ENCODE measurements around the gene TMEM42.

The TMEM42 gene

DNA sequence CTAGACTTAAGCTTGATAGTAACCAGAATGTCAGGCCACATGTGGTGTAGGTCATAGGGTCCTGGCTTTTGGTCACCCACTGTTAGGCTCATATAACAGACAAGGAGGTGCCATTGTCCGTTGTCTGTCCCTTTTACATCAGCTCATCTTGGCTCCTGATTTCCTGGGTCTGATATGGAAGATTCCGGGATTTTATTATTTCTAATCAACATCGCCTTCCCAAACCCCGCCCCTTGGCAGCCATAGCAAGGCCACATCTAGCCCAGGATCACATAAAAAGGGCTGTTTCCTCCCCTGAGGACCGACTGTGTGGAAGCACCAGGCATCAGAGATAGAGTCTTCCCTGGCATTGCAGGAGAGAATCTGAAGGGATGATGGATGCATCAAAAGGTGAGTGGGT lies 12.6 kb downstream of the TMEM42 start, which contains the start of gene TGM4:
TSS of gene TGM4 (plus strand) at position 301 of the 400 bp plus-strand sequence. CDS start at position 372, 71 bp downstream.
- DNase-seq (ENCODE audit: low spot score): no peak
- FAIRE-seq: no peak

DNA sequence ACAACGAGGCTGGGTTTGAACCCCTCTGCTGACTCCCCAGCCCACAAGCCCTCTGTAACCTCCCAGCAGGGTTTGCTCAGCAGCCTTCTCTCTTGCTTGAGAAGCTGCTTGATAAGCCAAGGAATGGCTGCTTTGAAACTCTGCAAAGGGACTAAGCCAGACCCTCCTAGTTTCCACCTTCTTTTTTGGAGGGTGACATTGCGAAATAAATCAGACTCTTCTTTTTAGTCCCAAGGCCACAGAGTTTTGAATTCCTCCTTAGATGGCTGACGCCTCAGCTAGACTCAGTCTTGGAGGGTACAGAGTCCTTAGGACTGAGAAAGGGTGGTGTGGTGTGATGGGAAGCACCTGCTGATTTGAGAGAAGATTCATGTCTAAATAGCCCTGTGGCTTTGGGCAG lies 13.9 kb downstream of the TMEM42 start:
- DNase-seq (ENCODE audit: low spot score): no peak
- FAIRE-seq: no peak

DNA sequence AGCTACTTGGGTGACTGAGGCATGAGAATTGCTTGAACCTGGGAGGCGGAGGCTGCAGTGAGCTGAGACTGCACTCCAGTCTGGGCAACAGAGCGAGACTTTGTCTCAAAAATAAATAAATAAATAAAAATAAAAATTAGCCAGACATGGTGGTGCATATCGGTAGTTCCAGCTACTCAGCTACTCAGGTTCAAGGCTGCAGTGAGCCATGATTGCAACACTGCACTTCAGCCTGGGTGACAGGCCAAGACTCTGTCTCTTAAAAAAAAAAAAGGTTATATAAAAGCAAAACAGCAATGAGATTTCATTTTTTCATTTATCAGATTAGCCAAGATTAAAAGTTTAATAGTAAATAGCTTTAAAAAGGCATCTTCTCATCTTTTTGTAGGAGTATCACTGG lies 15.6 kb downstream of the TMEM42 start:
- FAIRE-seq: no peak
- no peak for DNase-seq (ENCODE audit: low spot score)

DNA sequence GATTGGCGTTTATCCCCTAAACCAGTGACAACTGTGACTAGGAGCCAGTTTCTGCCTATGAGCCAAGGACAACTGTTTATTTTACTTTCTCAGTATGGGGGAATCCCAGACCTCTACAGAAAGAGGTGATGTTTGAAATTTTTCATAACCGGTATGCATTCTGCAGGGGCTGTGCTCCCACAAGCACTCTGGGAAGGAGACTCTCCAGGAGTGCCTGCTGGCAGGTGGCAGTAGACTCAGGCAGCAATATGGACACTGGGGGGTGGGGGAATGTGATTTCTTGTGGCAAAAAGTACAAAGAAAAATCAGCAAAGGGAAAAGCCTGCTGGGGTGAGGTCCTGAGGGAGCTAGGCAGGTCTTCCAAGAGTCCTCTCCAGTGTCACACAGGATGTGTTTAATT lies 18.6 kb downstream of the TMEM42 start:
- FAIRE-seq (no peak), DNase-seq (ENCODE audit: low spot score) (no peak)

DNA sequence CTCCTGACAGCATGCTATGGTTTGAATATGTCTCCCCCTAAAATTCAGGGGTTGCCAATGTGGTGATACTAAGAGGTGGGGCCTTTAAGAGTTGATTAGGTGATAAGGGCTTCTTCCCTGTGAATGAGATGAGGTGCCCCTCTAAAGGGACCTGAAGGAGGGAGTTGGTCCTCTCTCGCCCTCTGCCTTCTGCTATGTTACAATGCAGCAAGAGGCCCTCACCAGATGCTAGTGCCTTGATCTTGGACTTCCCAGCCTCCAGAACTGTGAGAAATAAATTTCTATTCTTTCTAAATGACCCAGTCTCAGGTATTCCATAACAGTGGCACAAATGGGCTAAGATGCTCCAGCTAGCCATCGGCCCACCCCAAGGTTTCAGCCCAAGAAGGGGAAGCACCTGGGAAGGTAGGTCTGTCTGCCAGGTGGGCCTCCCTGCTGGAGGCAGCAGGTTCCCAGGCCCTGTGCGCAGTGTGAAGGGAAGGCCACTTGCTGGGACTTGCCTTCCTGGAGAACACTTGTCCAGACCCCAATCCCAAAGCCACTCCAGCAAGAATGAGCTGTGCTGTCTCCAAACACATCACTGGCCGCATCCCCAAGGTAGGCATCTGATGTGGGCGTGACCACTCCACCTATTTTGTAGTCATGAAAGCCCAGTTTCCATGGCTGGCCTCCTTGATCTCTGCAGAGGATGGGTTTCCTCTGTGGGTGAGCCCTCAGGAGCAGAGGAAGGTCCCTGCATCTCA lies 21.7 kb downstream of the TMEM42 start:
- FAIRE-seq (no peak), DNase-seq (ENCODE audit: low spot score) (no peak)

DNA sequence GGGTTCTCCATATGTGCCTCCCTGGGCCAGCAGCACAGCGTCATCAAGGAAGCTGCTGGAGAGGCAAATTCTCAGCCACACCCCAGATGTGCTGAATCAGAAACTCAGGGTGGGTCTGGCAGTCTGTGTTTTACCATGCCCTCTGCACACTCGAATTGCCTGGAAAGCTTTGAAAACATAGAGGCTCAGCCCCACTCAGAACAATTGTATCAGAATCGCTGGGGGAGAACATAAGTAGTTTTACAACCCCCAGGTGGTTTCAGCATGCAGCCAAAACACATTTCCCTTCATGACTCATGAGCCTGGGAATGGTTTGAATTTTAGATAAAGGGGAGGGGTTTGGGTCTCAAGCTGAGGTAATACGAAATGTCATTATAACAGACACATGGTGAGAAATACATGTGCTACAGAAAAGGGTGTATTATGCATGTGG lies 22.3 kb downstream of the TMEM42 start:
- FAIRE-seq: peak; percentile 96
- peak; percentile 92 for DNase-seq (ENCODE audit: low spot score)

DNA sequence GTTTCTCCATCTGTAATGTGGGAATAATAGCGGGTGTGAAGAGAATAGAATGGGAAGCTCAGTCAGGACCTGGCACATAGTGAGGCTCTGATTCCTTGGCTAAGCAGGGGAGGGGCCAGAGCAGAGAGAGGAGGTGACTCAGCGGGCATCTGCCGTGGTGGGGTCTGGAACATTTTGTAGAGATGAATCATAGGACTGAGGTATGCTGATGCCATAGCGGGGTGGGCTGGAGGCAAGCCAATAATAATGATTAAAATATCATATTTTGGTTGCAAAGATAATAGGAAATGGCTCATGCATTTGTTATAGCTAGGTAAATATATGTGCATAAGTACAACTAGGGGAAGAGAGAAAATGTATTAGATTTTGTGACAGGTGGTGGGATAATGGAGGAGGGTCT lies 23.9 kb downstream of the TMEM42 start:
- FAIRE-seq: peak; percentile 92
- peak; percentile 92 for DNase-seq (ENCODE audit: low spot score)

DNA sequence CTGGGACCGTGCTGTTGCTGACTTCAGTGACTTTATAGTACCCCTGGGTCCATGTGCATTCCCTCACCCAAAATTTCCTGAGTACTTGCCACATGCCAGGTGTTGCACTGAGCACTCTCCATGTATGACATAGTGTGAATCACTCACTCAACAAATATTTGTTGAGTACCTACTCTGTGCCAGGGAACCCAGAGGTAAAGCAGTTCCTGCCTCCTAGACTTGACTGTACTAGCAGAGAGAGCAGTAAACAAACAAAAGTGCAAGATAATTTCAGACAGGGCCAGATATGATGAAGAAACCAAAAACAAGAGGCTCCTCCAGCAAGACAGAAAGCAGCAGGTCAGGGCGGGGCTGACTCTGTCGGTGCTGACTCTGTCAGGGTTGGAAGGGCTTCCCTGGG lies 24.8 kb downstream of the TMEM42 start:
- FAIRE-seq (no peak), DNase-seq (ENCODE audit: low spot score) (peak; percentile 7)

DNA sequence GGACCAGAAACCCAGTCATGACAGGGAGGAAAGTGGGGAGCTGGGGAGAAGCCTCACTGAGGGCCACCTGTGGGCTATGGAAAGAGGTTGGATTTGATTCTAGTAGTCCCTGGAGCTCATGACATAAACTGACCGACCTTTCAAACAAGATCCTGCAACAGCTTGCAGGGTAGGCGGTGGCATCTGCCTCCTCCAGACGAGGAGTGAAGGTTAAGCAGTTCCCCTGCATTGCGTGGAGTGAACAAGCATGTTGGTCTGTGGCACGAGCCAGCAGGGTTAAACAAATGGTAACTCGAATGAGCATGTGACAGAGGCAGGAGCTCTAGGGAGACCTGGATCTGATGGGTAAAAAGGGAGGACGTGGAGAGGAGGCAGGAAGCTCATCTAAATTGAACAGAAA lies 25.4 kb downstream of the TMEM42 start:
- no peak for DNase-seq (ENCODE audit: low spot score)
- FAIRE-seq: no peak

DNA sequence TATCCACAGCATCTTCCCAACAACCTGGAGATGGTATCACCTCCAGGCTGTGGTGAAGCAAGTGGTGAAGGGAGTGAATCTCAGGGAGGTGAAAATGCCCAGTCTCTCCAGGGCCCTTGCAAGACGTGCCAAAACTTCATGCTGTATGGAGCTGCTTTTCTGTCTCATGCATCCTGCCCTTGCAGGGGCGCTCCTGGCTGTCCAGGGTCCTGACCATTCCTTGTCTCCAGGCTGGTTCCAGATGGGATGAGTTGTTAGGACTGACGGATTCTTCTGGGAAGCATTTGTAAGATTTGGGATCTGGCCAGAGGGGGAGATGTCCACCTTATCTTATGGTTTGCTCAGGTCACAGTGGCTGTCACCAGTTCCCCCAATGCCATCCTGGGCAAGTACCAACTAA lies 28.5 kb downstream of the TMEM42 start:
- DNase-seq (ENCODE audit: low spot score) (no peak), FAIRE-seq (no peak)

DNA sequence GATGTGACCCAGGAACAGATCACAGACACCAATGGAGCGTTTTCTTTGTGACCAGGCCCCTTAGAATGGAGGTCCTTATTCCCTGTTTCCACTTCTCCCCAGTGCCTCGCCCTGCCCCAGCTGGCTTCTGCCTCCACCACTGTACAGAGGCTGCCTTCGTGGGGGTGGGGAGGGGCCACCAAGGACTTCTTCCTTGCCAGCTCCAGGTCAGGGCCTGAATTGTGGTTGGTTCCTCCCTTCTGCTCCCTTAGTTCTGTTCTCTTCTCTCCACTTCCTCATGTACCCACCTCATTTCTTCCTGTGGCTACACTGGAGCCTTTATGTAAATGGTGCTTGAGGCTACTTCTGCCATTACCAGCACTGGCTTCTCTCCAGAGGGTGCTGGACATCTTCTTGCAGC lies 29.1 kb downstream of the TMEM42 start:
- DNase-seq (ENCODE audit: low spot score) (no peak), FAIRE-seq (no peak)

DNA sequence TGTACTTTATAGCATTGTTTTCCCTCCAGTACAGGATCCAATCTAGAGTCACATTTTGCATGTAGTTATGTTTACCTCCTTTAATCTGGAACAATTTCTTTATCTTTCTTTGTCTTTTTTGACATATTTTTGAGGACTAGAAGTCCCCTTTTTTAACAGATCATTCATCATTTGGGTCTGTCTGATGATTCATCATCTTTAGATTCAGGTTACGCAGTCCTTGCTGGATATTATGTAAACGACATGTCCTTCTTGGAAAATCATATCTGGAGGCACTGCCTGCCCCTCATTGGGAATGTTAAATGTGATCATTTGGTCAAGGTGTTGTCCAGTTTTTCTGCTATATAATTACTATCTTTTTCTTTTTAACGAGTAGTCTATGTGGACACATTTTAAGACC lies 31.0 kb downstream of the TMEM42 start:
- FAIRE-seq: peak; percentile 2
- no peak for DNase-seq (ENCODE audit: low spot score)

DNA sequence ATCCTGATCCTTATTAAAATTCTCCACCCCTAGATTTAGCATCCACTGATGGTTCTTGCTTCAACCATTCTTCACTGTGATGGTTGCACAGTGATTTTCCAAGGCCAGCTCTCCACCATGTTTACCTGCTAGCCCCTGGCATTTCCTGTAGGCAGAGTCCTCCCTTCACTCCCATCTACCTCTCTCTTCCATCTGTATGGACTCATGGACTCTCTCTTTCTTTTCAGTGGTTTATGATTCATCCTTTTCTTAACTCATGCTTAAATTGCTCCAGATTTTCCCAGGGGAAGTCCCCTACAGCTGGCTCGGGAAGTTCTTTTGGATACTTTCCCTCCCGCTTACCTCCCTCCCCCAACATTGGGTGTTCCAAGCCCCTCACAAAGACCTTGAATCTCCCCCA lies 31.4 kb downstream of the TMEM42 start:
- FAIRE-seq (peak; percentile 83), DNase-seq (ENCODE audit: low spot score) (peak; percentile 84)

DNA sequence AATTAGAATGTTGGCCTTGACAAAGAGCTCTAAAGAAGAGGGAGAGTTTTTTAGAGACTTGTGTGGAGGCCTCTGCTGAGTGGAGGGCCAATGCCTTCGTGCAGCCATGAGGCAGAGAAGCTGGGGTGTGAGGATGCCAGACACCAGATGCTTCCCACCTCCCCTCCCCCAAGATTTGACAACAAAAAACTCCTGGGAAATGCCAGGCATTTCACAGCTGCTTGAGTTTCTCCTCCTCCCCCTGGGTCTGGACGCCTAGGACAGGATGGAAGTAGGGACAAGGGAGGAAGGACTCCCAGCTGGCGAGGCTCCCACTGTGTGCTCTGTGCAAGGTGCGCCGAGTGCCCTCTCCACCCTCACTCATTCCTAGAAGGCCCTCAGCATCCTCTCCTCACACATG lies 32.8 kb downstream of the TMEM42 start:
- FAIRE-seq (no peak), DNase-seq (ENCODE audit: low spot score) (no peak)

DNA sequence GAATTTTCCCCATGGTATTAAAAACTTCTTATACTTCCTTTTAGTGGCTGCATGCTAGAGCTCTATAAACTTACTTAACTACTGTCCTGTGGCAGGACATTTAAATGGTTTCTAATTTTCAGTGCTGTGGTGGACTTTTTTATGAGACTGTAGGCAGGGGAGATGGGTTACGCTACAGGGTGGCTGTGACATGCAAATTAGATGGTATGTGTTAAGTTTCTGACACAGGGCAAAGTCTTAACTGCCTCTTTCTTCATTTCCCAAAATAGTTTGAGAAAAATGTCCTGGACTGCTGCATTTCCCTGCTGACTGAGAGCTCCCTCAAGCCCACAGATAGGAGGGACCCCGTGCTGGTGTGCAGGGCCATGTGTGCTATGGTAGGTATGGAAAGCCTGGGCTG lies 34.7 kb downstream of the TMEM42 start:
- FAIRE-seq (no peak), DNase-seq (ENCODE audit: low spot score) (no peak)

DNA sequence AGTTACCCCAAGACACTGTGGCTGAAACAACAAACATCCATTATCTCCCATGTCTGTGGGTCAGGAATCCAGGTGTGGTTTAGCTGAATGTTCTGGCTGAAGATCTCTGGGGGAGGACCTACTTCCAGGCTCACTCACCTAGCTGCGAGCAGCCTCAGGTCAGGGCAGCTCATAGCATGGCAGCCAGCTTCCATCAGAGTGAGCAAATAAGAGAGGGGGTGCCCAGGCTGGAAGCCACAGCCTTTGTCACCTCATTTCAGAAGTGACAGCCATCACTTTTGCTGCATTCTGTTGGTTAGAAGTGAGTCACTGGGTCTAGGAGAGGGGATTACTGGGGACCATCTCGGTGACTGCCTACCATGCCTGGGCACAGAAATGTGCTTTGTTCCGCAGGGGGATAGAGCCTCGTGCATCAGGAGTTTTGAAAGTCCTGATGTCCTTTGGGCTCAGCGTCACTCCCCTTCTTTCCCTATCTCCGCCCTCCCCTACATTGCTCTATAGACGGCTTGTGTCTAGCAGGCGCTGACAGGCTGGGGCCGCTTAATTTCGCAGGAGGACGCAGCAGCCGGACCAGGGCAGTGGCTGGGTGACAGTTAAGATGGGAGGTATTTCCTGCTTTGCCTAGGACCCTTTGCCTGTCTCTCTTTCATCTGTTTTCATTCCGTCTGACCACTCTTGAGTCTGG lies 38.1 kb downstream of the TMEM42 start:
- FAIRE-seq: no peak
- DNase-seq (ENCODE audit: low spot score): no peak

DNA sequence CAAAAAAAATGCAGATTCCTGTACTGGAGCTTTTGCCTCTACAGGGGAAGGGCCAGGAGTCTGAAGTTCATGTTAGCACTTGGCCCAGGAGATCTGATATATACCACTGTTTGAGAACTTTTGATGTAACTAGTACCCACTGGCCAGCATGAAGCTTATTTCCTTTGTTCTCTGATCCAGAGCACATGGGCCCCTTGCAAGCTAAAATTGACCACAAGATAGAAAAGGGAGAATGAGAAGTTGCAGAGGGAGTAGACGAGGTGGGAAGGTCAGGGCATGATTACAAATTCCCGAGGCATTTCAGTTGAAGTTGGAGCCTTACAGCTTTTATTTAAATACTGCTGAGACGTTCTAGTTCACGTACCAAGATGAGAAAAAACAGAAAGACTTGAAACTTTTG lies 40.9 kb downstream of the TMEM42 start:
- FAIRE-seq: no peak
- DNase-seq (ENCODE audit: low spot score): no peak

DNA sequence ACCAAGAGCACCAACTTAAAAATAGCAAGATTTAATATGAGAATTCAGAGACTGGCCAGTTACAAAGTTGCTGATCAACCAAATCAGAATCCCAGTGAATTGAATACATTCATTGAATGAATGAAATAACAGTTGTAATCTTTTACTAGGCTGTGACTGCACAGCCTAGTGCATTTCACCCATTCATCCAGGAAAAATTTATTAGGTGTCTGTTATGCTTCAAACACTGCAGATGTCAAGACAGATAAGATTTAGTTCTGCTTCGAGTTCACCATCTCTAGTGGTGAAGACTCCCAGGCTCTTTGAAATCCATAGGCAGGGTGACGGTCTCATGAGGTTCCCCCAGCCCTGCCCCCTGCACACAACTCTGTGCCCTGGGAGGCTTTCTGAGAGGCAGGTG lies 41.6 kb downstream of the TMEM42 start:
- FAIRE-seq (no peak), DNase-seq (ENCODE audit: low spot score) (no peak)

DNA sequence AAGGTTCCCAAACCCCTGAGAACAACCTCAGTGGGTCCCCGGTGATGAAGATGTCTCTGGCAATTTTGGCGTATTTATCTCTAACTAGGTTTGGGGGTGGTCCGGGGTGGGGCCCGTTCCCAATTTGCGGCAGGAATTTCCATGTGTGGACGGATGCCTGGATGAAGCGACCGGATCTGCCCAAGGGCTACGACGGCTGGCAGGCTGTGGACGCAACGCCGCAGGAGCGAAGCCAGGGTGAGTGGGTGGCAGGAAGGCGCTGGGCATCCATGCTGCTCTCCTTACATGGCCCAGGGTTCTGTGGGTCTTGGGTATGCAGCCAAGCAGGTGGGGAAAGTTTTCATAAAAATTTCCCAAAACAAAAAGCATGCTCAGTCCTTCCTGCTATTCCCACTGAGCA lies 42.0 kb downstream of the TMEM42 start:
- FAIRE-seq: no peak

DNA sequence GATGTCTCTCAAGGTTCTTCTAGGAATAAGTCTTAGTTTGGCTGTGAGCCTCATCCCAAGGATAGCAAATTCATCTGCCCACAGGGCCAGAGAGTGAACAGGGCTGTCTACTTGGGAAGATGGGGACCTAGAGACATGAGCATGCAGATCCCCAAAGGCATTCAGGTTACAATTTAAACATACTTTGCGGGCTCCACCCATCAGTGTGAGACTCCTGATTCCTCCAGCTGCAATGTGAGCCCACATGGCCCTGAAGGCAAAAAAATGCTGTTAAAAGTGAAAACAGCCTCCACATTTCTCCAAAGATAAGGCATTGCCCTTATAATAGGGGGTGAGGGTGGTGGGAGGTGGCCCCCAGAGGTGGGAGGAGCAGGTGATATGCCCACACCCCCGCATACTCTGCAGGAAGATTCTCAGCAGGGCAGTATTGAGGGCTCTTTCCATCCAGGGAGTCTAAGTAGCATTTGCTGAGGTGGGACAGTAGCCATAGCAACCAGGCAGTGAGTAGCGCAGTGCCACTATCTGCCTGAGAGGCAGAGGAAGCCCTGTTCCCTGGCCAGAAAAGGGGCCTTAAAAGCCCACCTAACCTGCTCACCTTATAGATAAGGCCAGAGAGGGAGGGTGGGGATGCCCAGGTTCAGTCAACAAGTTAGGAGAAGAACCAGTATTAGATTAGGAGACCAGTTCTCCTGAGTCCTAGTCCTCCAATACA lies 43.9 kb downstream of the TMEM42 start:
- DNase-seq (ENCODE audit: low spot score) (no peak), FAIRE-seq (no peak)

More for the DNA sequence above, 42.0 kb downstream of the TMEM42 start:
- DNase-seq (ENCODE audit: low spot score): no peak

DNA sequence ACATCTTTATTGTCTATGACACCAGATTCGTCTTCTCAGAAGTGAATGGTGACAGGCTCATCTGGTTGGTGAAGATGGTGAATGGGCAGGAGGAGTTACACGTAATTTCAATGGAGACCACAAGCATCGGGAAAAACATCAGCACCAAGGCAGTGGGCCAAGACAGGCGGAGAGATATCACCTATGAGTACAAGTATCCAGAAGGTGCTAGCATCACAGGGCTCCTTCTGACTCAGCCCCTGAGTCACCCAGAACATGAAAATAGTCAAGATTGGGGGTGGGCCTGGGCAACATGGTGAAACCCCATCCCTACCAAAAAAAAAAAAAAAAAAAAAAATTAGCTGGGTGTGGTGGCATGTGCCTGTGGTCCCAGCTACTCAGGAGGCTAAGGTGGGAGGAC lies 45.3 kb downstream of the TMEM42 start:
- no peak for FAIRE-seq
- peak; percentile 36 for DNase-seq (ENCODE audit: low spot score)

DNA sequence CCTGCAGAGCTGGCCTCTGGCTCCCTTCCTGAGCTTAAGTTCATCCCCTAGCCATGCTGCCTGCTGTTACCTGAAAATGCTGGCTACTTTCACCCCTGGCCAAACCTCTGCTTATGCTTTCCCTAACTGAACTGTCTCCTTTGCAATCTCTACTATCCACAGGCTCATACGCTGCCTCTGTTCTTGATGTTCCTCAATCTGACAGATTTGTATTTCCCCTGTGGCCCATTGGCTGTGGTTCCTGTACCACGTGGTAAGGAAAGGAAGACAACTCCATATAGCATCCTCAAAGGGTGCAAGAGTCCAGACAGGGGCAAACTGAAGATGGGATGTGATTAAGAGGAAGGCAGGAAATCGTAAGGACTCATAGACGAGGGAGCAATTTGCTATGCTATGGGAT lies 45.9 kb downstream of the TMEM42 start:
- FAIRE-seq: no peak
- DNase-seq (ENCODE audit: low spot score): no peak

Data from RCC 7860 (cell line).